IMR-90 (cell line): ENCODE measurements around the gene DDA1. TPM values are rescaled to one million over a fixed set of nuclear protein-coding genes. Genes with fewer than 3 reads are reported as not detected.

Source experiments
- ATAC-seq: fragments of 200-7000 bp; cut with Tn5 transposase; 2 replicates; pipeline ENCODE4 v1.9.1; 2020; ENCODE audit warnings: low read depth, mild to moderate bottlenecking, moderate library complexity
- BruUV-seq: library from RNA; stranded (reverse); fragments of 400-500 nt; replicated peaks from 2 replicates; lab custom pipeline; 2021; lab: Mats Ljungman, UMichigan
- CTCF ChIA-PET: fragments of 300-600 bp; formaldehyde crosslinking; extraction: SDS; loops from one replicate; lab custom pipeline; 2021; ENCODE audit warnings: antibody characterized with exemption; lab: Yijun Ruan, JAX
- POLR2A ChIA-PET: fragments of 300-600 bp; sonication (Branson Sonifier 250); formaldehyde crosslinking; loops from one replicate; lab custom pipeline; 2022; ENCODE audit warnings: antibody characterized with exemption; ENCODE audit not compliant: unreplicated experiment; lab: Charles Lee
- DNase-seq: peaks from one replicate; pipeline ENCODE4 v3.0.0; 2013
- H2AFZ ChIP-seq: replicated peaks from 2 replicates; pipeline ENCODE3; 2013; ENCODE audit warnings: low read length, mild to moderate bottlenecking; ENCODE audit not compliant: poor library complexity
- H2AK5ac ChIP-seq: 2 replicates; pipeline ENCODE4 v1.6.1; 2013; ENCODE audit warnings: low read depth, low read length, inconsistent platforms
- H2AK9ac ChIP-seq: replicated peaks from 2 replicates; pipeline ENCODE3; 2013; ENCODE audit warnings: mild to moderate bottlenecking, low read depth, low read length, moderate library complexity; ENCODE audit not compliant: poor library complexity
- H2BK120ac ChIP-seq: 2 replicates; pipeline ENCODE4 v1.6.1; 2013; ENCODE audit warnings: low read depth, low read length, inconsistent platforms
- H2BK15ac ChIP-seq: 3 replicates; pipeline ENCODE4 v1.6.1; 2013; ENCODE audit warnings: low read depth, low read length, inconsistent platforms
- H2BK20ac ChIP-seq: 2 replicates; pipeline ENCODE4 v1.6.1; 2013; ENCODE audit warnings: low read depth, mild to moderate bottlenecking, inconsistent platforms, low read length, moderate library complexity
- H2BK5ac ChIP-seq: 2 replicates; pipeline ENCODE4 v1.6.1; 2013; ENCODE audit warnings: mild to moderate bottlenecking, low read depth, low read length, inconsistent platforms; ENCODE audit not compliant: poor library complexity, severe bottlenecking
- H3K14ac ChIP-seq: replicated peaks from 2 replicates; pipeline ENCODE4 v1.6.1; 2013; ENCODE audit warnings: low read depth, low read length, inconsistent platforms
- H3K18ac ChIP-seq: 2 replicates; pipeline ENCODE4 v1.6.1; 2013; ENCODE audit warnings: low read depth, low read length, control low read depth
- H3K23ac ChIP-seq: 2 replicates; pipeline ENCODE4 v1.6.1; 2013; ENCODE audit warnings: low read depth, low read length, inconsistent platforms
- H3K27ac ChIP-seq: 2 replicates; pipeline ENCODE4 v1.5.1; 2013; ENCODE audit warnings: mild to moderate bottlenecking, control low read depth, low read length; ENCODE audit not compliant: insufficient read depth
- H3K27me3 ChIP-seq: 2 replicates; pipeline ENCODE4 v1.6.1; 2013; ENCODE audit warnings: low read length; ENCODE audit not compliant: control insufficient read depth, insufficient read depth
- H3K36me3 ChIP-seq: 2 replicates; pipeline ENCODE4 v1.6.1; 2013; ENCODE audit warnings: low read length, mixed read lengths; ENCODE audit not compliant: control insufficient read depth, insufficient read depth
- H3K4ac ChIP-seq: 2 replicates; pipeline ENCODE4 v1.6.1; 2013; ENCODE audit warnings: low read depth, low read length, inconsistent platforms
- H3K4me1 ChIP-seq: 2 replicates; pipeline ENCODE4 v1.6.1; 2013; ENCODE audit warnings: low read length, mixed read lengths; ENCODE audit not compliant: control insufficient read depth, insufficient read depth
- H3K4me2 ChIP-seq: 2 replicates; pipeline ENCODE4 v1.6.1; 2013; ENCODE audit warnings: low read depth, mild to moderate bottlenecking, control low read depth, low read length, moderate library complexity
- H3K4me3 ChIP-seq: 2 replicates; pipeline ENCODE4 v1.5.1; 2013; ENCODE audit warnings: low read depth, mild to moderate bottlenecking, control low read depth, low read length, moderate library complexity; ENCODE audit not compliant: insufficient read depth
- H3K56ac ChIP-seq: 2 replicates; pipeline ENCODE4 v1.6.1; 2013; ENCODE audit warnings: low read length, inconsistent platforms; ENCODE audit not compliant: insufficient read depth; ENCODE audit errors: extremely low read depth
- H3K79me1 ChIP-seq, 2 experiments: 2 replicates each; pipeline ENCODE4 v1.6.1; 2013; ENCODE audit warnings: low read length in 2 of 2, inconsistent platforms in 1 of 2, low read depth in 1 of 2
- H3K9ac ChIP-seq: 2 replicates; pipeline ENCODE4 v1.6.1; 2013; ENCODE audit warnings: low read depth, low read length, control low read depth
- H3K9me1 ChIP-seq: 2 replicates; pipeline ENCODE4 v1.6.1; 2013; ENCODE audit warnings: low read length, inconsistent platforms; ENCODE audit not compliant: insufficient read depth
- H3K9me3 ChIP-seq: 2 replicates; pipeline ENCODE4 v1.6.1; 2013; ENCODE audit warnings: low read length; ENCODE audit not compliant: control insufficient read depth, insufficient read depth
- H4K20me1 ChIP-seq: 2 replicates; pipeline ENCODE4 v1.6.1; 2013; ENCODE audit warnings: low read length, inconsistent platforms; ENCODE audit not compliant: insufficient read depth
- H4K5ac ChIP-seq: 2 replicates; pipeline ENCODE4 v1.6.1; 2013; ENCODE audit warnings: mild to moderate bottlenecking, low read depth, low read length, control low read depth
- H4K8ac ChIP-seq, 2 experiments: 2 replicates each; pipeline ENCODE4 v1.6.1; 2013; ENCODE audit warnings: low read depth in 2 of 2, low read length in 2 of 2, control low read depth in 1 of 2, inconsistent platforms in 1 of 2
- H4K91ac ChIP-seq: 2 replicates; pipeline ENCODE4 v1.6.1; 2013; ENCODE audit warnings: low read depth, low read length, inconsistent platforms; ENCODE audit not compliant: insufficient read depth
- CHD1 ChIP-seq: IDR thresholded peaks from 2 replicates; pipeline ENCODE4 v1.6.1; 2012; ENCODE audit warnings: low read depth, low read length, improper control_type of control experiment
- MAZ ChIP-seq: IDR thresholded peaks from 2 replicates; pipeline ENCODE4 v1.6.1; 2012; ENCODE audit warnings: low read depth, mild to moderate bottlenecking, low read length, improper control_type of control experiment, moderate library complexity, borderline replicate concordance
- POLR2A ChIP-seq: IDR thresholded peaks from 2 replicates; pipeline ENCODE4 v1.6.1; 2012; ENCODE audit warnings: mild to moderate bottlenecking, low read depth, low read length
- WGBS, 2 experiments: methylation state at CpG; one replicate each; pipeline versions ENCODE4 v1.1.5 to v1.1.7; 2013; ENCODE audit warnings: missing lambda C conversion rate in 2 of 2; ENCODE audit not compliant: insufficient read length in 1 of 2; ENCODE audit errors: extremely low coverage in 2 of 2; 5-methylcytosine and 5-hydroxymethylcytosine counted together
- dilution Hi-C: fragments of 300-500 bp; cut with HindIII; formaldehyde crosslinking; loops from one replicate; pipeline ENCODE4 v1.14.3; 2018; ENCODE audit warnings: low sequenced_read_pairs; ENCODE audit not compliant: unreplicated experiment
- in situ Hi-C: fragments of 300-500 bp; cut with MboI; formaldehyde crosslinking; loops from 3 replicates; pipeline ENCODE4 v1.14.3; 2019; ENCODE audit warnings: low sequenced_read_pairs, inconsistent platforms, mixed read lengths
- intact Hi-C: fragments of 100-400 bp; cut with micrococcal nuclease; formaldehyde crosslinking; loops from 2 replicates; pipeline ENCODE4 v1.10.0; 2022
- polyA plus RNA-seq, 3 experiments: library from polyadenylated mRNA; depleted of rRNA; stranded (reverse); fragments of >200 nt; gene quantifications; 2 replicates each; pipeline ENCODE4 v1.2.3, GENCODE V29; 2012; ENCODE audit warnings: low replicate concordance in 1 of 3
- total RNA-seq: library from RNA; depleted of rRNA; stranded (reverse); fragments of >200 nt; gene quantifications from 2 replicates; pipeline ENCODE4 v1.2.3, GENCODE V29; 2012
- TF ChIP-seq, protein P1 (sequence below): conservative IDR thresholded peaks from 2 replicates; pipeline ENCODE4 v1.5.1; 2012; ENCODE audit warnings: mild to moderate bottlenecking, low read depth, low read length, improper control_type of control experiment
- TF ChIP-seq, protein P2 (sequence below): fragments of 150-350 bp; IDR thresholded peaks from 2 replicates; pipeline ENCODE4 v1.6.1; 2016; ENCODE audit warnings: low read depth, mild to moderate bottlenecking, low read length, moderate library complexity, borderline replicate concordance

The DDA1 gene
- total and polyA plus RNA-seq, 2 of the 4 experiments (the other 2 are of a cell fraction): 33.7 to 87.2 TPM

DNA sequence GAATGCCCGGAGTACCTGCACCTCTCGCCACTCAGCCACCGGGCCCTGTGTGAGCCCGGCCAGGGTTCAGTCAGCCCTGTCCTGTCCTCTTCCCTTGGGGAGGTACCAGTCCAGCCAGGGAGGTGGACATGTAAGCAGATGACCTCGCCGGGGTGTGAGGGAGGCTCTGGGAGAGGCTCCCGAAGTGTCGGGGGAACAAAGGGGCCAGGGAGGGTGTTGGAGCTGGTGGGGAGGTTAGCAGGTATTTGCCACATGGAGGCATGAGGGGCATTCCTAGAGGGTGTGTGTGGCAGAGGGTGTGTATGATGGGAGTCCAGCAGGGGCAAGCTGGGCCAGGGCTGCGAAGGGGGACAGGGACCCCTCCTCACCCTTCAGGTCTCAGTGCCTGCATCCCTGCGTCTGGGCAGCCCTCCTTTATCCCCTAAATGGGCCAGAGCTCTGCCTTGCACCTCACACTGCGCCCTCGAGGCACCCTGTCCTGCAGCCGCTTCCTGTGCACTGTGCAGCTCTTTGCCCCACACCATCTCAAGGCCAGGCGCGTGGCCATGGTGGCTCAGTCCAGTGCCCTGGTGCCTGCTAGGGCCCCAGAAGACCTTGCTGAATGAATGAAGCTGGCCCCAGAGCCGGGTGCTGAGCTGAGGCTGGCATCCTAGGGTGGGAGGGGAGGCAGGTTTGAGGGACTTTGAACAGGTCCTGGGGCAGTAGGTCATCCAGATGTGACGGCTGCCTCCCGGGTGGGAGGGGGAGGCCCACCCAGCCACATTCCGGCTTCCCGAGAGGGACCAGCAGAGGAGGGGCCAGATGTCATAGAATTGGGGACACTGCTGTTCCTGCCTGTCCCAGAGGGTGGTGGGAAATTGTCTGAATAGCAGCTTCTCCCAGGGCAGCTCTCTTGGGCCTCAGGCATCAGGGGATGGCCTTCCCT, 3.1 kb downstream of the DDA1 start:
- Histone ChIP-seq H2BK5ac (peak overlapping the region; percentile 89), H4K8ac (peak overlapping the region; percentile 30 to 43; a peak in 1 of 4 replicates), H4K20me1 (peaks cover 29% of the 10 kb centered on the region), H3K4me1 (peaks cover 12% of the 10 kb centered on the region), H3K79me1 (peaks cover 34 to 68% of the 10 kb centered on the region in 2 experiments), H3K9me3 (no peaks in the 10 kb centered on the region), H2AFZ (no peak overlapping the region), H3K14ac (peak overlapping the region; percentile 19), H2AK5ac (peak overlapping the region; percentile 93), H3K9ac (peak overlapping the region; percentile 22; the same call in 1 of the 2 replicates), H3K27ac (peak overlapping the region; percentile 81), H2BK15ac (0 out of 3 replicates have a peak overlapping the region, but pooled peaks have one; percentile 34), H3K4ac (peak overlapping the region; percentile 79), H3K23ac (0 out of 2 replicates have a peak overlapping the region, but pooled peaks have one; percentile 54), H3K56ac (no peak overlapping the region), H2BK120ac (peak overlapping the region; percentile 47), H3K27me3 (no peaks in the 10 kb centered on the region), H2AK9ac (peak overlapping the region; percentile 92), H3K36me3 (peaks cover 30% of the 10 kb centered on the region), H3K4me2 (peak overlapping the region; percentile 57), H3K4me3 (no peak overlapping the region), H4K91ac (peak overlapping the region; percentile 73), H4K5ac (peak overlapping the region; percentile 42; the same call in 1 of the 2 replicates), H3K9me1 (peaks cover 17% of the 10 kb centered on the region), H3K18ac (no peak overlapping the region), H2BK20ac (0 out of 2 replicates have a peak overlapping the region, but pooled peaks have one; percentile 25)
- in situ Hi-C loops: no loop called here
- TF ChIP-seq, protein P1, sequence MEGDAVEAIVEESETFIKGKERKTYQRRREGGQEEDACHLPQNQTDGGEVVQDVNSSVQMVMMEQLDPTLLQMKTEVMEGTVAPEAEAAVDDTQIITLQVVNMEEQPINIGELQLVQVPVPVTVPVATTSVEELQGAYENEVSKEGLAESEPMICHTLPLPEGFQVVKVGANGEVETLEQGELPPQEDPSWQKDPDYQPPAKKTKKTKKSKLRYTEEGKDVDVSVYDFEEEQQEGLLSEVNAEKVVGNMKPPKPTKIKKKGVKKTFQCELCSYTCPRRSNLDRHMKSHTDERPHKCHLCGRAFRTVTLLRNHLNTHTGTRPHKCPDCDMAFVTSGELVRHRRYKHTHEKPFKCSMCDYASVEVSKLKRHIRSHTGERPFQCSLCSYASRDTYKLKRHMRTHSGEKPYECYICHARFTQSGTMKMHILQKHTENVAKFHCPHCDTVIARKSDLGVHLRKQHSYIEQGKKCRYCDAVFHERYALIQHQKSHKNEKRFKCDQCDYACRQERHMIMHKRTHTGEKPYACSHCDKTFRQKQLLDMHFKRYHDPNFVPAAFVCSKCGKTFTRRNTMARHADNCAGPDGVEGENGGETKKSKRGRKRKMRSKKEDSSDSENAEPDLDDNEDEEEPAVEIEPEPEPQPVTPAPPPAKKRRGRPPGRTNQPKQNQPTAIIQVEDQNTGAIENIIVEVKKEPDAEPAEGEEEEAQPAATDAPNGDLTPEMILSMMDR: no peak
- TF ChIP-seq MAZ (no peak), POLR2A (no peak), CHD1 (no peak)
- TF ChIP-seq, protein P2, sequence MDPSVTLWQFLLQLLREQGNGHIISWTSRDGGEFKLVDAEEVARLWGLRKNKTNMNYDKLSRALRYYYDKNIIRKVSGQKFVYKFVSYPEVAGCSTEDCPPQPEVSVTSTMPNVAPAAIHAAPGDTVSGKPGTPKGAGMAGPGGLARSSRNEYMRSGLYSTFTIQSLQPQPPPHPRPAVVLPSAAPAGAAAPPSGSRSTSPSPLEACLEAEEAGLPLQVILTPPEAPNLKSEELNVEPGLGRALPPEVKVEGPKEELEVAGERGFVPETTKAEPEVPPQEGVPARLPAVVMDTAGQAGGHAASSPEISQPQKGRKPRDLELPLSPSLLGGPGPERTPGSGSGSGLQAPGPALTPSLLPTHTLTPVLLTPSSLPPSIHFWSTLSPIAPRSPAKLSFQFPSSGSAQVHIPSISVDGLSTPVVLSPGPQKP: no peak
- ChIA-PET POLR2A (no interaction called here), CTCF (interaction anchor here (0.6 kb wide), 1 partner anchor 55 kb away, joined by 3 read pairs; no protein-coding TSS in a partner anchor)
- WGBS, 2 experiments: 62% methylated on average over 4 of the region's 20 CpGs; no CpG with 5 or more reads in 1 of the 2 experiments
- dilution Hi-C loops: no loop called here
- intact Hi-C loops: no loop called here
- ATAC-seq: no peak
- DNase-seq: no peak
- no TSS peak for BruUV-seq
